Skin epidermis (tissue), 12 donors: Measurements from ENCODE around the gene TPX2.

Experiments used
- H3K27ac ChIP-seq, 21 experiments: fragments of 200-600 bp; sonication (generic) in 11 of 21; one replicate each; pipeline ENCODE4 v1.5.0; 2020; ENCODE audit warnings: mild to moderate bottlenecking in 3 of 21, inconsistent platforms in 2 of 21, moderate library complexity in 2 of 21
- H3K4me3 ChIP-seq, 7 experiments: fragments of 200-600 bp; sonication (generic) in 2 of 7; one replicate each; pipeline ENCODE4 v1.5.0; 2020; ENCODE audit warnings: inconsistent platforms in 2 of 7, mild to moderate bottlenecking in 2 of 7, moderate library complexity in 1 of 7

Gene TPX2

DNA sequence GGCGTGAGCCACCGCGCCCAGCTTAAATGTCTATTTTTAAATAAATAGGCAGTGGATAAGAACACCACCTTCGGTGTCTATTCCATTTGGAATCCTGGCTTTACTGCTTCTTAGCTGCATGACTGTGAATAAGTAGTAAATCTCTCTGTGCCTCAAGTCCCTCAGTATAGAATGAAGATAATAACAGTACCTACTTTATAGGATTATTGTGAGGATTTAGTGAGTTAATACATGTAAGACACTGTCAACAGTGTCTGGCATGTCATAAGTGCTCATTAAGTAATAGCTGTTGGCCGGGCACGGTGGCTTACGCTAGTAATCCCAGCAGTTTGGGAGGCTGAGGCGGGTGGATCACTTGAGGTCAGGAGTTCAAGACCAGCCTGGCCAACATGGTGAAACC is 10.1 kb downstream of the TPX2 start:
- Histone ChIP-seq H3K4me3 (no peak overlapping the region), H3K27ac (no peak overlapping the region)

DNA sequence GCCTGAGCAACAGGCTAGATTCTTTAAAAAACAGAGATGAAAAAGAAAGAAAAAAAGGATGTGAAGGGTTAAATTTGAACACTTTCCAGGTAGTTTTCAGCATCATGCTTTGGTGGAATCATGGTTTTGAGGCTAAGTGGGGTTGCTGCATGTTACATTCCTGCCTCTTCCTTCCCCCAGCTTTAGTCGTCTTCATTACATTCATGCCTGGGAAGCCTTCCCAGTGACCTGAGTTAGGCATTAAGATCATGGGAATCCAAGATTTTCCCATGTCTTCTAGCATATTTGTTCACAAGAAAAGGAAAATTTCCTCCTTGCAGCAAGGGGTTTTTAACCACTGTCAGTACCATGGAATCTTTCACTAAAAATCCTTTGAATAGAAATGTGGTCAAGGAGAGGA is 12.0 kb downstream of the TPX2 start:
- no peak overlapping the region for H3K4me3 ChIP-seq
- H3K27ac ChIP-seq = peak overlapping the region in 3 of 21 experiments; percentile 17 to 34 (median 29)

DNA sequence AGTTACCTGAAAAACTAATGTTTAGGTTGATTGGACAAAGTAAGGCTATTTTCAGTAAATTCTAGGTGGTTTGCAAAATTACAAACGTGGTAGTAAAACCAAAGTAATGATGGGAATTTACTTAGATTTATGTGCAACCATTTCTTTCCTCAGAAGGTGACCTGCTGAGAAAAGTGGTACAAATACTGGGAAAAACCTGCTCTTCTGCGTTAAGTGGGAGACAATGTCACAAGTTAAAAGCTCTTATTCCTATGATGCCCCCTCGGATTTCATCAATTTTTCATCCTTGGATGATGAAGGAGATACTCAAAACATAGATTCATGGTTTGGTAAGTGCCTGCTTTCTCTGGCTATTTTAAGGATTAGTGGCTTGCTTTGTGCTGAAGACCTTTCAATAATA is 18.2 kb downstream of the TPX2 start:
- no peak overlapping the region for H3K4me3 ChIP-seq
- no peak overlapping the region for H3K27ac ChIP-seq

DNA sequence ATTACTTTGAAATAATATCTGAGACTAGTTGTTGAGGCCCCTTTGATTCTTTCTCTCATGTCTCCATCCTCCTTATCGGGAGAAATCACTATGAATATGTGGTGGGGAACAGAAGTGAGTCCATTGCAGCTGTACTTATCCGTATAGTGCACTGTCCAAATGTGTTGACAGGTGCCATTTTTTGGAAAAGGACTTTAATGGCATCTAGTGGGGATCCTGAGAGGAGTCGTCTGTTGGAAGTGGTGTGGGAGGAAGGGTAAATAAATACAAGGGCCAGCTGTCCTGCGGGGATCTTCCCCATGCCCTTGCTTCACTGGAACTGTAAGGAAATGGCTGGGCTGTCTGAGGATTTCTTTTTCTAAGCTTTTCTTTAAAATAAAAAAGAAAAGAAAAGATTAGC is 19.4 kb downstream of the TPX2 start:
- Histone ChIP-seq H3K27ac (no peak overlapping the region), H3K4me3 (no peak overlapping the region)

DNA sequence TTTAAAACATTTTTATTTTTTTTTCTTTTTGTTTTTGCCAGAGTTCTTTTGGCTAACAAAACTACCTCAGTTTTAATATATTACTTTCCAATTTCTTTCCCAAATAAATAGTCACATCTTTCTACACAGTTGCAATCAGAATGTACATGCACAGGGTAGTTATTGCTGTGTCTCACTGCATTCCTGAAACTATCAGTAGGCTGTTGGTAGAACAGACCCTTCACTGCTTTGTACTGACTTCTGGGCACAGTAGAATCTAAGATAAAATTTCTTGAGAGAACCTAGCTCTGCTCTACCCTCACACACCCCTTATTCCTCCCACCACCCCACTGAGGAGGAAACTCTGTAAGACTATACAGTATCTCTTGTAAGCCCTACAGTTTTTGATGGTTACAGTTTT is 19.9 kb downstream of the TPX2 start:
- no peak overlapping the region for H3K4me3 ChIP-seq
- H3K27ac ChIP-seq = no peak overlapping the region

DNA sequence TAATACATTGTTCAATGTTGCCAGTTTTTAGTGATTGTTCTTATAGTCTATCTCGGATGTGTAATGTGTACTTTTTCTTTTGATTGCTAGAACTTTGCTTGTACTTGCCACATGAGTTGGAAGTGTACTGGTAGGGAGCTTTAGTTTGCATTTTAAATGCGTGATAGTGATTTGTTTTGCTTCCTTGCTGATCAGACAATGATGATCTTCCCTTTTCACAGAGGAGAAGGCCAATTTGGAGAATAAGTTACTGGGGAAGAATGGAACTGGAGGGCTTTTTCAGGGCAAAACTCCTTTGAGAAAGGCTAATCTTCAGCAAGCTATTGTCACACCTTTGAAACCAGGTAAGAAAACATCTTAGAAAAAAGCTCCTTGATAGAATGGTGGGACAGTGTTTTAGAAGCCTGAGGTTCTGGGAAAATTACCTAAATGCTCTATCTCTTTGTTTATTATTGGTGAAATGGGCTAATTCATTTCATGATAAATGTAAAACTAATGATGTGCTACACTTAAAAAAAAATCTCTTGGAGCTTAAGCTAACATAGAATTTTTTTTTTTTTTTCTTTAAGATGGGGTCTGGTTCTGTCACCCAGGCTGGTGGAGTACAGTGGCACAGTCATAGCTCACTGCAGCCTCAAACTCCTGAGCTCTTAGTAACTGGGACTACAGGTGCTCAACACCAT is 20.9 kb downstream of the TPX2 start:
- no peak overlapping the region for H3K27ac ChIP-seq
- no peak overlapping the region for H3K4me3 ChIP-seq

DNA sequence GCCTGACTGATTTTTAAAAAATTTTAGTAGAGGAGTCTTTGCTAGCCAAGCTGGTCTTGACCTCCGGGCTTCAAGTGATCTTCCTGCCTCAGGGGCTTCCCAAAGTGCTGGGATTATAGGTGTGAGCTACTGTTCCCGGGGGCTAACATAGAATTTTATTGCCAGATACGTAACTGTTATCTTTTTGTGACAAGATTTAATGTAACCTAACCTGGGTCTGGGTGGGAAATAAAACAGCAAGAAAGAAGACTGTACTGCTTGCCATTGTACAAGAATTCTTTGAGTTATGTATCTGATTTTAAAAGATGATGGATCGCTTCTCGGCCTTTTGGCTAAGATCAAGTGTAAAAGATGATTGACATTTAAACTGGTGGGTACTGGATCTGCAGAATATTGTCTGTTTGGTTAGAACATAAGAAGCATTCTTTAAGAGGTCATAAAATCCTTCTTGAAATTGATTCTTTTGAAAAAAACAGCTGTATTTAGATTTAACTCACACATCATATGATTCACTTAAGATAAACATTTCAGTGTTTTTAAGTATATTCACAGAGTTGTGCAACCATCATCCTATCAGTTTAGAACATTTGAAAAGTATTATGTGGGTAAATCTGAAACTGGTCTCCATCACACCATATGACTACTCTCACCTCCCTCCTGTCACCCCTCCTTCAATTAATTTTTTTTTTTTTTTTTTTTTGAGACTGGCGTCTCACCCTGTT is 21.6 kb downstream of the TPX2 start:
- Histone ChIP-seq H3K27ac (no peak overlapping the region), H3K4me3 (no peak overlapping the region)

DNA sequence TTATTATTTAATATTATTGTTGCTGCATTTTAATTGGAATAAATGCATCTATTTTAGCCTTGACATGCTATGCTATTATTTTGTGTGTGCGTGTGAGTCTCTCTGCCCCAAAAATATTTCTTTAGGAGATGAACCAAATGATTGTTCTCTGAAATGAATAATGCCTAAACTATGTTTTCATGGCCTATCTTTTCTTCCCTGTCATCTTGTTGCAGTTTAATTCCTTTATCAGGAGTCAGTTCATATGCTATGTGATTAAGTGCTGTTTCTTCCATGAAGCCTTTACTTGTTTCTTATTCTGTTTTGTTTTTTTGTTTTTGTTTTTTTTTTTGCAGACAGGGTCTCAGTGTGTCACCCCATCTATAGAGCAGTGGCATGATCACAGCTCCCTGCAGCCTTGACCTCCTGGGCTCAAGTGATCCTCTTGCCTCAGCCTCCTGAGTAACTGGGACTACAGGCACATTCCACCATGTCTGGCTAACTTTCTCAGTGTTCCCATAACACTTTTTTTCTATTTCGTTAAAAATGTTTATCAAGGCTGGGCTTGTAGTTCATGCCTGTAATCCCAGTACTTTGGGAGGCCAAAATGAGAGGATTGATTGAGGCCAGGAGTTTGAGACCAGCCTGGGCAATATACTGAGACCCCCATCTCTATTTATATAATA is 25.7 kb downstream of the TPX2 start:
- H3K4me3 ChIP-seq = no peak overlapping the region
- H3K27ac ChIP-seq = no peak overlapping the region

DNA sequence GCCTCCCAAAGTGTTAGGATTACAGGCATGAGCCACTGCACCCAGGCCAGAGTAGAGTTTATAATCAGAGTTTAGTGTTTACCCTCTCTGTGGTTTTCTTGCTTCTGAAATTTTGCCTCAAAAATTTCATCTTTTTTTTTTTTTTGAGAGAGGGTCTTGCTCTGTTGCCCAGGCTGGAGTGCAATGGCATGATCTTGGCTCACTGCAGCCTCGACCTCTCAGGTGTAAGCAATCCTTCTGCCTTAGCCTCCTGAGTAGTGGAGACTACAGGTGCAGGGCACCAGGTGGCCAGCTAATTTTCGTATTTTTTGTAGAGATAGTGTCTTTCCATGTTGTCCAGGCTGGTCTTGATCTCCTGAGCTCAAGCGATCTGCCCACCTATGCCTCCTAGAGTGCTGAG is 28.7 kb downstream of the TPX2 start:
- no peak overlapping the region for H3K27ac ChIP-seq
- no peak overlapping the region for H3K4me3 ChIP-seq

DNA sequence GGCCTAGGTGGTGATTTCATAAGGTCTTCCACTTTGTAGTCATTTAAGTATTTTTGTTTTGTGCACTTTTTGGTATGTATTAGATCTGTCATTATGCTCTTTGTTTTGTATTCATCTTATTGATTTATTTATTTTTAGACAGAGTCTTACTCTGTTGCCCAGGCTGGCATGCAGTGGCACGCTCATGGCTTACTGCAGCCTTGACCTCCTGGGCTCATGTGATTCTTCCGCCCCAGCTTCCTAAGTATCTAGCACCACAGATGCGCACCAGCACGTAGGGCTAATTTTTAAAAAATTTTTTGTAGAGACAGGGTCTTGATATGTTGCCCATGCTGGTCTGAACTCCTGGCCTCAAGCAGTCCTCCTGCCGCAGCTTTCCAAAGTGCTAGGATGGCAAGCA is 30.6 kb downstream of the TPX2 start:
- Histone ChIP-seq H3K27ac (peak overlapping the region in 1 of 21 experiments; percentile 56), H3K4me3 (no peak overlapping the region)

DNA sequence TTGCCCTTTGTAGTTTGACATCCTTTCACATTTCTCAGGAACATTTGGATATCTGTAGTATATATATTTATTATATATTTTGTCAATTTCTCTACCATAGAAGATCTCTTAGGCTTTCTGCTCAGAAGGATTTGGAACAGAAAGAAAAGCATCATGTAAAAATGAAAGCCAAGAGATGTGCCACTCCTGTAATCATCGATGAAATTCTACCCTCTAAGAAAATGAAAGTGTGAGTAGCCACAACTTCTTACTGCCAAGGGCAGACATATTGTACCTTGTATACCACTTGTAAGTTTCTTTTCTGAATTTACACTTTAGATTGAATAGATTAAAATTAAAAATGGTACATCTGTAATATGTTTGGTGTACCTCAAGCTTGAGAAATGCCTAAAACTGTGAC is 31.2 kb downstream of the TPX2 start:
- no peak overlapping the region for H3K4me3 ChIP-seq
- H3K27ac ChIP-seq = peak overlapping the region in 4 of 21 experiments; percentile 6 to 56 (median 36)

DNA sequence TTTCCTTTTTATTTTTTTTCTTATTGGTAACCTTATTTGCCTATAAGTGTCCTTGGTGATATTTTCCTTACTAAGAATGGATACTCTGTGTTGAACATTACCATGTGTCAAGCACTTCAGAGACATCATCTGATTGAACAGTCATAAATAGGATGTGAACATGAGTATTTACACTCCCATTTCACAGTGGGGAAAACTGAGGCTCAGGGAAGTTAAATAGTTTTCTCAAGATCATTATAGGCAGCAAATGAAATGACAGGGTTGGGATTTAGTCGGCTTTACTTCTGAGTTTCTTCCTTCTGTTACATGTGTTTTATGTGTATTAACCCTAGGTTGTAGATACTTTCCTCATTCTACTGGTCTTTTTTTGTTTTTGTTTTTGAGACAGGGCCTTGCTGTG is 35.3 kb downstream of the TPX2 start:
- Histone ChIP-seq H3K4me3 (no peak overlapping the region), H3K27ac (no peak overlapping the region)

DNA sequence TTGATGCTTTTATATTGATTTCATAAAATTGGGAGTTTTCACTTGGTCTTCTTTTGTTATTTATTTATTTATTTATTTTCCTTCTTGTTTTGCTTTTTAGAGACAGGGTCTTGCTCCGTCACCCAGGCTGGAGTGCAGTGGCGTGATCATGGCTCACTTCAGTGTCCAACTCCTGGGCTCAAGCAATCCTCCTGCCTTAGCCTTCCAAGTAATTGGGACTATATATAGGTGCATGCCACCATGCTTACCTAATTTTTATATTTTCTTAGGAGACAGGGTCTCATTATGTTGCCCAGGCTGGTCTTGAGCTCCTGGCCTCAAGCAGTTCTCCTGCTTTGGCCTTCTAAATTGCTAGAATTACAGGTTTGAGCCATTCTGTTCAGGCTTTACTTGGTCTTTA is 41.7 kb downstream of the TPX2 start:
- no peak overlapping the region for H3K27ac ChIP-seq

DNA sequence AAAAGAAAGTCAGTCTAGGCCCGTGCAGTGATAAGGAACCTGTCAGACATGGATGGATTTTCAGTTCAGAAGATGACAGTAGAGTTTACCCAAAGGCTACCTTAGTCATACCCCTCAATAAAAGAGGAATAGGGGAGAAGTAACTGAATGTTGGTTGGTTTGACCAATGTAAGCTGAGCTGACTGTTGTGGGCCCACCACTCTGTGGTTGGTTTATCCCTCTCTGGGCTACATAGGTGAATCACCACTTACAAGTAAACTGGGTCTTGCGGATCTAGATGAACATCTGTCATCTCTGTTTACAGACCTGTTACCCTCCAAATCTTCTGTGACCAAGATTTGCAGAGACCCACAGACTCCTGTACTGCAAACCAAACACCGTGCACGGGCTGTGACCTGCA is 42.9 kb downstream of the TPX2 start:
- Histone ChIP-seq H3K4me3 (no peak overlapping the region), H3K27ac (no peak overlapping the region)

More for the DNA sequence above, 41.7 kb downstream of the TPX2 start:
- no peak overlapping the region for H3K4me3 ChIP-seq

DNA sequence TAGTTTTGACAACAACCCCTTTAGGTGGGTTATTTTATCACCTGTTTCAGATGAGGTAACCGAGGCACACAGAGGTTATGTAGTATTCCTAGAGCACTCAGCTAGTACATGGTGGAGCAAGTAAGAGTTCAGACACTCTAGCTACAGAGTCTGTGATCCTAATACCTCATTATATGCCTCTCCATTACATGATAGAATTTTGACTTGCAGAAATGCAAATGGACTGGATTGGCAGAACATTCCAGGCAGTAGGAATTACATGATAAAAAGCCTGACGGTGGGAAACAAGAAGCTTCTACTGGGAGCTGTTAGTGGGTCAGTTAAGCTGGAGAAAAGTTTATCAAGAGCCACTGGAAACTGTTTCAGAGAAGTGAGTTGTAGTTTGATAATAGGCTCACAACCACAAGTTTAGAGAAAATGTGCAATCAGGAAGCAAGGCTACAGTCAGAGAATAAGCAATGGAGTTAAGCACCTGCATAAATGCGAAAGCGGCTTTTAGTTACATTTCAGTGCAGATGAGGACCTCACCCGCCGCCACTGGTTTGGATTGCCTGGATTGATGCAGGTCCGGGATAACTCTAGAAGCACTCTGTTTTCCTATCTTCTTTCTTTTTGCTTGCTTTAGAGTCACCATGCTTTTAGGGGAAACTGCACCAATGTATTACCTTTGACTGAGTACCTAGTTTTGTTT is 45.4 kb downstream of the TPX2 start:
- Histone ChIP-seq H3K27ac (no peak overlapping the region), H3K4me3 (no peak overlapping the region)

DNA sequence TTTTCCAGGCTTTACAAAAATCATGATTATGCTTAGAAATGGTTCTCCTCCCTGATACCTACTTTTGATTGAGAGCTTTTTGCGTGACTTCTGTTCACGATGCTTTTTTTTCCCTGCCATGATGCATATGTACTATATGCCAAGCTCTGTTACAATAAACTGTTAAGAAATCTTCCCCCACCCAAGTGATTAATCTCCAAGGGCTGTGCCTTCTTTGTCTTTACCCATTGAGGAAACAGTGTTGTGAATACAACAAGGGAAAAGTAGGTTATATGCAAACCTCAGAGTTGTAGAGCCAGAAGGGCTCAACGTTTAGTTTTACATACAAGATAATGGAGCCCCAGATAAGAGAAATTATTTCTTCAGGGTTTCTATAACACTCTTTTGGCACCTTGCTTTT is 46.0 kb downstream of the TPX2 start:
- no peak overlapping the region for H3K27ac ChIP-seq

DNA sequence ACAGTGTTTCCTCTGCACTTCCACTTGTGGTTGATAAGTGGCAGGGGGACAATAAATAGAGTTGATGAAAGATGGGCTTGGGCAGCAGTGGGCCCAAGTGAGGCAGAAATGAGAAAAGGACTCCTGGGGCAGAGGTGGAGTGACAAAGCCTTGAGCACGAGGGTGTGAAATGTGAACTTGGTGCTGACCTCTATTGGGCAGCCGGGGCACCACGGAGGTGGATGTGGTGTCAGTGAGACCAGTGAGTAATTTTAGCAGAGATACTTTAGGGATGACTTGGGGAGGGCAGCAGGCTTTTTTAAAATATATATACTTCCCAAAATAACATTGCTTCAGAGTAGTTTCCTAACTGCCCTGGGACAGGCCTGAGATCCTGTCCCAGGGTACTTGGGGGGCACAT is 49.5 kb downstream of the TPX2 start:
- Histone ChIP-seq H3K4me3 (no peak overlapping the region), H3K27ac (no peak overlapping the region)

More for the DNA sequence above, 46.0 kb downstream of the TPX2 start:
- H3K4me3 ChIP-seq = no peak overlapping the region

DNA sequence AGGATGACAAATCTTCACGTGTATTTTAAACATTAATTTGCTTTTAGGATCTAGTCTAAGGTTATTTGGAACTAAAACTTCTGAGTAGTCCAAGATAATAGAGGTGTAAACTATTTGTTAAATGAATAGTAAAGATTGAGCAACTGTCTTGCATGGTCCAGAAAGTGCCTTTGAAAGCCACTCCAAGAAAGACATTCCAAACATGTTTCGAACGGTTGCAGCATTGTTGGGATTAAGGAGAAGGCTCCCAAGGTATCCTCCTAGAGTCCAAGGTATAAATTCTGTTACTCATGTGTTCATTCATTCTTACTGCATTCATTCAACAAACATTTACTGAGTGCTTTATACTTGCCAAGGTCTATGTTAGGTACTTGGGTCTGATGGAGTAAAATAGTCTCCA is 51.3 kb downstream of the TPX2 start:
- Histone ChIP-seq H3K27ac (no peak overlapping the region), H3K4me3 (no peak overlapping the region)

DNA sequence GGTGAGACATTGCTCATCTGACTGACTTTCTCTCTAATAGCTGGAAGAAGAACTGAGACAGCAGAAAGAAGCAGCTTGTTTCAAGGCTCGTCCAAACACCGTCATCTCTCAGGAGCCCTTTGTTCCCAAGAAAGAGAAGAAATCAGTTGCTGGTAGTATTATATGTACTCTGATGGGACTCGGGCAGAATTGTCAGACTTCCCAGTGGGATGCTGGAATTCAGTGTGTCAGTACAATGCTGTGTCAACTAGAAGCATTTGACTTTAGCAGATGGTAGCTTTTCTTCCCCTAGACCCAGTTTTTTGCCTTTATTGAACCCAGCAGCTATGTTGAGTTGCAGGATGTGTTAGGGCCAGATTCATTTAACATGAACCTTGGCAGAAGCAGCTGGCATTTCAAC is 58.3 kb downstream of the TPX2 start:
- Histone ChIP-seq H3K27ac (no peak overlapping the region), H3K4me3 (no peak overlapping the region)

DNA sequence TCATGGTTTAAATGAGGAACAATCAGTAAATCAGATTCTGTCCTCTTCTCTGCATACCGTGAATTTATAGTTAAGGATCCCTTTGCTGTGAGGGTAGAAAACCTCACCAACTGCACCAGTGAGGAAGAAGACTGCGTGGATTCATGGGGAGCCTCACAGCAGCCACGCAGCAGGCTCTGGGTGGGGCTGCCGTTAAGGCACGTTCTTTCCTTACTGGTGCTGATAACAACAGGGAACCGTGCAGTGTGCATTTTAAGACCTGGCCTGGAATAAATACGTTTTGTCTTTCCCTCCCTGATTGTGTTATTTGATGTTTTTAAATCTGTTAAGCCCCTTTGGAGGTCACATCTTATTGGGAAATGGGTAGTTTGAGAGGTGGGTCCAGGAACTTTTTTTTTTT is 62.4 kb downstream of the TPX2 start:
- no peak overlapping the region for H3K27ac ChIP-seq

More for the DNA sequence above, 62.4 kb downstream of the TPX2 start:
- no peak overlapping the region for H3K4me3 ChIP-seq
